Measurements from ENCODE around the gene KIF25. TPM values are rescaled to one million over a fixed set of nuclear protein-coding genes. Genes with fewer than 3 reads are reported as not detected.

Gene KIF25
- total and polyA plus RNA-seq, 8 donors = 0.31 to 0.37 (median 0.33) TPM; not detected in 5

DNA sequence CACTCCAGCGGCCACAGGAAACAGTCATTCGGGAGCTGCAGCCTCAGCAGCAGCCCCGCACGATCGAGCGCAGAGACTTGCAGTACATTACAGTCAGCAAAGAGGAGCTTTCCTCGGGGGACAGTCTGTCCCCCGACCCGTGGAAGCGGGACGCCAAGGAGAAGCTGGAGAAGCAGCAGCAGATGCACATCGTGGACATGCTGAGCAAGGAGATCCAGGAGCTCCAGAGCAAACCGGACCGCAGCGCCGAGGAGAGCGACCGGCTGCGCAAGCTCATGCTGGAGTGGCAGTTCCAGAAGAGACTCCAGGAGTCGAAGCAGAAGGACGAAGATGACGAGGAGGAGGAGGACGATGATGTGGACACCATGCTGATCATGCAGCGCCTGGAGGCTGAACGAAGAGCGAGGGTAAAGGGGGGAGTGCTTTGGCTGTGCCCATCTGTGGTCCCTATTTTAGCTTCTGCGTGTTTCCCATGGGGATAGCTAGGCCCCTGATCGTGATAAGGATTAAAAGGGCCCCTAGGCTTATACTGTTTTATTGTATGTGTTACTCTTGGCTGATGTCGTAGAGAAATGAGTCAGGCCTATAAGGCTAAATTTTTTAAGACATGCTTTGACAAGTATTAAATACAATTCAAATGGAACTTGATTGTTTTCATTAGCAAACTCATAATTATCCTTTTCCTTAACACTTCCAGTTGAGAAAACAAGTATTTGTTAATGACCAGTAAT lies 45.5 kb upstream of the KIF25 start:
- H3K27me3 ChIP-seq = no peaks in the 10 kb centered on the region
- H3K27ac ChIP-seq = no peak overlapping the region
- H3K4me1 ChIP-seq = peaks cover 0 to 6% (median 1%) of the 10 kb centered on the region in 4 donors
- no peaks in the 10 kb centered on the region for H3K9me3 ChIP-seq
- TF ChIP-seq POLR2A (IDR thresholded peaks at IDR 0.05) = no peak
- TF ChIP-seq CTCF (IDR thresholded peaks at IDR 0.05) = no peak
- no peak for TF ChIP-seq EP300 (IDR thresholded peaks at IDR 0.05)
- TF ChIP-seq POLR2AphosphoS5 (IDR thresholded peaks at IDR 0.05) = no peak
- H3K36me3 ChIP-seq = peaks cover 47 to 90% (median 79%) of the 10 kb centered on the region in 4 donors
- WGBS, 5 donors = 95 to 97% (median 95%) methylated on average over 29 of the region's 29 CpGs
- intact Hi-C loops (cut with DNase I; ENCODE audit: low total_unique reads) = no loop called here
- no peak for DNase-seq
- H3K4me3 ChIP-seq = no peak overlapping the region

- WGBS, 5 donors = 57 to 82% (median 69%) methylated on average over 1 of the region's 1 CpG
- TF ChIP-seq EP300 (IDR thresholded peaks at IDR 0.05) (no peak), POLR2A (IDR thresholded peaks at IDR 0.05) (no peak), CTCF (IDR thresholded peaks at IDR 0.05) (no peak)
- peaks cover 0 to 7% (median 3%) of the 10 kb centered on the region in 4 donors for H3K4me1 ChIP-seq
- H3K36me3 ChIP-seq = peaks cover 46 to 90% (median 78%) of the 10 kb centered on the region in 4 donors
- no peaks in the 10 kb centered on the region for H3K27me3 ChIP-seq
- intact Hi-C loops (cut with DNase I; ENCODE audit: low total_unique reads) = no loop called here
- H3K27ac ChIP-seq = no peak overlapping the region
- H3K4me3 ChIP-seq = no peak overlapping the region
- no peak for DNase-seq
- H3K9me3 ChIP-seq = no peaks in the 10 kb centered on the region
These were observed 45.0 kb upstream of the KIF25 start for GRCh38 chr6:167952512-167952859.

- Histone ChIP-seq H3K36me3 (peaks cover 35 to 83% (median 70%) of the 10 kb centered on the region in 4 donors), H3K9me3 (no peaks in the 10 kb centered on the region), H3K27me3 (no peaks in the 10 kb centered on the region), H3K27ac (no peak overlapping the region), H3K4me3 (no peak overlapping the region), H3K4me1 (peaks cover 0 to 7% (median 3%) of the 10 kb centered on the region in 4 donors)
- intact Hi-C loops (cut with DNase I; ENCODE audit: low total_unique reads) = no loop called here
- 82 to 95% (median 93%) methylated on average over 5 of the region's 5 CpGs for WGBS, 5 donors
- TF ChIP-seq POLR2A (IDR thresholded peaks at IDR 0.05) (no peak), EP300 (IDR thresholded peaks at IDR 0.05) (no peak), POLR2AphosphoS5 (IDR thresholded peaks at IDR 0.05) (no peak)
- no peak for DNase-seq
These were observed 43.9 kb upstream of the KIF25 start for GRCh38 chr6:167953551-167953950.

- intact Hi-C loops (cut with DNase I; ENCODE audit: low total_unique reads) = no loop called here
- Histone ChIP-seq H3K27me3 (no peaks in the 10 kb centered on the region), H3K9me3 (no peaks in the 10 kb centered on the region), H3K4me3 (no peak overlapping the region), H3K36me3 (peaks cover 29 to 77% (median 64%) of the 10 kb centered on the region in 4 donors), H3K4me1 (peaks cover 0 to 7% (median 3%) of the 10 kb centered on the region in 4 donors), H3K27ac (no peak overlapping the region)
- TF ChIP-seq POLR2AphosphoS5 (IDR thresholded peaks at IDR 0.05) (no peak), POLR2A (IDR thresholded peaks at IDR 0.05) (no peak), CTCF (IDR thresholded peaks at IDR 0.05) (no peak), EP300 (IDR thresholded peaks at IDR 0.05) (no peak)
- DNase-seq = no peak
- 92 to 98% (median 93%) methylated on average over 3 of the region's 3 CpGs for WGBS, 5 donors
These were observed 43.3 kb upstream of the KIF25 start for GRCh38 chr6:167954151-167954550.

DNA sequence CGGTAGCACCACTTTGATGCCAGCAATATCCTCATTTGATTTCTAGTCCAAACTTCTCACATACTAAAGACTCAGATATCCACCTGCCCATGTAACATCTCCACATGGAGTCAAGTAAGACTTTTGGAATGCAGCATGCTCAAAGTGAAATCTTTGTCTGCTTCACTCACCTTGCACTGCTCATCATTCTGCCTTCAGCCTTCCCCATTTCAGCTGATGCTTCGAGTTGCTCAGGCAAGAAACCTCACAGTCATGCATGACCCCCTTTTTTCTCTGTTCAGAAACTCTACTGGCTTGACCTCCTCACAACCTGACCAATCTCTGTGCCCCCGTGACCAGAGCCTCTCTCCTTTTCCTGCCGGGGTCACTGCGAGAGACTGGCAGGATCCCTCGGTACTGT lies 41.0 kb upstream of the KIF25 start:
- intact Hi-C loops (cut with DNase I; ENCODE audit: low total_unique reads) = no loop called here
- H3K27me3 ChIP-seq = no peaks in the 10 kb centered on the region
- no peak overlapping the region for H3K27ac ChIP-seq
- H3K9me3 ChIP-seq = no peaks in the 10 kb centered on the region
- H3K4me1 ChIP-seq = peaks cover 0 to 10% (median 4%) of the 10 kb centered on the region in 4 donors
- 96 to 98% (median 97%) methylated on average over 6 of the region's 6 CpGs for WGBS, 5 donors
- no peak overlapping the region for H3K4me3 ChIP-seq
- TF ChIP-seq POLR2A (IDR thresholded peaks at IDR 0.05) (no peak), POLR2AphosphoS5 (IDR thresholded peaks at IDR 0.05) (no peak), EP300 (IDR thresholded peaks at IDR 0.05) (no peak), CTCF (IDR thresholded peaks at IDR 0.05) (no peak)
- peaks cover 7 to 54% (median 40%) of the 10 kb centered on the region in 4 donors for H3K36me3 ChIP-seq
- no peak for DNase-seq
